Tibial artery (tissue), 4 donors: ENCODE data around the gene FARP1.

Experiments
- DNase-seq, 2 donors: peaks; one replicate each; pipeline ENCODE4 v3.0.0-alpha.2; 2019
- H3K27ac ChIP-seq, 2 donors: fragments of 200-600 bp; sonication (generic) in 1 of 2; 1 replicate in 1 of 2; 2 replicates in 1 of 2; pipeline ENCODE4 v1.5.1; 2018 to 2019; ENCODE audit warnings: mild to moderate bottlenecking in 1 of 2
- H3K27me3 ChIP-seq, 2 donors: fragments of 200-600 bp; sonication (generic) in 1 of 2; one replicate each; pipeline versions ENCODE4 v1.5.1 to v1.6.0; 2016 to 2019
- H3K36me3 ChIP-seq, 3 donors: fragments of 200-600 bp; sonication (generic) in 2 of 3; one replicate each; pipeline ENCODE4 v1.5.1; 2016 to 2019; ENCODE audit warnings: mild to moderate bottlenecking in 2 of 3
- H3K4me1 ChIP-seq, 4 donors: fragments of 200-600 bp; sonication (generic) in 2 of 4; 1 replicate in 3 of 4; 2 replicates in 1 of 4; pipeline ENCODE4 v1.5.1; 2016 to 2019
- H3K4me3 ChIP-seq, 2 donors: fragments of 200-600 bp; sonication (generic) in 1 of 2; 1 replicate in 1 of 2; 2 replicates in 1 of 2; pipeline ENCODE4 v1.5.1; 2018 to 2019; ENCODE audit warnings: mild to moderate bottlenecking in 2 of 2
- H3K9me3 ChIP-seq, 3 donors: fragments of 200-600 bp; sonication (generic) in 1 of 3; one replicate each; pipeline ENCODE4 v1.5.1; 2016 to 2019
- intact Hi-C: fragments of 100-400 bp; cut with DNase I; formaldehyde crosslinking; loops from one replicate; pipeline ENCODE4 v1.15.0; 2023; ENCODE audit warnings: low total_unique reads
- TF ChIP-seq, protein P1 (sequence below), 2 experiments: fragments of 200-600 bp in 1 of 2; fragments of 450-650 bp in 1 of 2; IDR thresholded peaks; one replicate each; pipeline ENCODE4 v1.5.1; 2017 to 2019; ENCODE audit warnings: antibody characterized with exemption in 2 of 2, mild to moderate bottlenecking in 1 of 2, moderate library complexity in 1 of 2

The FARP1 gene

DNA sequence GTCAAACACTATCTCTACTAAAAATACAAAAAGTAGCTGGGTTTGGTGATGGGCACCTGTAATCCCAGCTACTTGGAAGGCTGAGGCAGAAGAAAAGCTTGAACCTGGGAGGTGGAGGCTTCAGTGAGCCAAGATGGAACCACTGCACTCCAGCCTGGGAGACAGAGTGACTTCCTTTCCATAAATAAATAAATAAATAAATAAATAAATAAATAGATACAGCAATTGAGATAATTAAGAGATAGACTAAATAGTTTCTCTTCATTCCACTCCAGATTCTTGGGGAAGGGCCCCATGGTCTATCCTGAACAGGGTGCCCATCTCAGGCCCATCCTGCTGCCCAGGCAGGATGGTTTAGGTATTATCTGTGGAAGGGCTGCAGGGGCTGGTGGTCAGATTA, 24.0 kb upstream of the FARP1 start:
- no peak overlapping the region for H3K4me3 ChIP-seq
- H3K36me3 ChIP-seq: no peaks in the 10 kb centered on the region
- intact Hi-C loops: no loop called here
- H3K4me1 ChIP-seq: no peaks in the 10 kb centered on the region
- H3K27ac ChIP-seq: no peak overlapping the region
- H3K9me3 ChIP-seq: peaks cover 0 to 8% (median 0%) of the 10 kb centered on the region in 3 donors
- H3K27me3 ChIP-seq: no peaks in the 10 kb centered on the region
- no peak for DNase-seq
- TF ChIP-seq, protein P1, sequence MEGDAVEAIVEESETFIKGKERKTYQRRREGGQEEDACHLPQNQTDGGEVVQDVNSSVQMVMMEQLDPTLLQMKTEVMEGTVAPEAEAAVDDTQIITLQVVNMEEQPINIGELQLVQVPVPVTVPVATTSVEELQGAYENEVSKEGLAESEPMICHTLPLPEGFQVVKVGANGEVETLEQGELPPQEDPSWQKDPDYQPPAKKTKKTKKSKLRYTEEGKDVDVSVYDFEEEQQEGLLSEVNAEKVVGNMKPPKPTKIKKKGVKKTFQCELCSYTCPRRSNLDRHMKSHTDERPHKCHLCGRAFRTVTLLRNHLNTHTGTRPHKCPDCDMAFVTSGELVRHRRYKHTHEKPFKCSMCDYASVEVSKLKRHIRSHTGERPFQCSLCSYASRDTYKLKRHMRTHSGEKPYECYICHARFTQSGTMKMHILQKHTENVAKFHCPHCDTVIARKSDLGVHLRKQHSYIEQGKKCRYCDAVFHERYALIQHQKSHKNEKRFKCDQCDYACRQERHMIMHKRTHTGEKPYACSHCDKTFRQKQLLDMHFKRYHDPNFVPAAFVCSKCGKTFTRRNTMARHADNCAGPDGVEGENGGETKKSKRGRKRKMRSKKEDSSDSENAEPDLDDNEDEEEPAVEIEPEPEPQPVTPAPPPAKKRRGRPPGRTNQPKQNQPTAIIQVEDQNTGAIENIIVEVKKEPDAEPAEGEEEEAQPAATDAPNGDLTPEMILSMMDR (IDR thresholded peaks at IDR 0.05): no peak

- DNase-seq: no peak
- H3K9me3 ChIP-seq: peaks cover 0 to 8% (median 0%) of the 10 kb centered on the region in 3 donors
- H3K27ac ChIP-seq: no peak overlapping the region
- intact Hi-C loops: no loop called here
- no peaks in the 10 kb centered on the region for H3K4me1 ChIP-seq
- H3K4me3 ChIP-seq: no peak overlapping the region
- H3K27me3 ChIP-seq: no peaks in the 10 kb centered on the region
- TF ChIP-seq, protein P1 (IDR thresholded peaks at IDR 0.05): no peak
- H3K36me3 ChIP-seq: no peaks in the 10 kb centered on the region
Measured at GRCh38 chr13:98123176-98123575, 19.7 kb upstream of the FARP1 start.

GRCh38 chr13:98129059-98129746, 13.7 kb upstream of the FARP1 start:
- H3K27ac ChIP-seq: no peak overlapping the region
- no peak overlapping the region for H3K4me3 ChIP-seq
- no peaks in the 10 kb centered on the region for H3K9me3 ChIP-seq
- no peaks in the 10 kb centered on the region for H3K36me3 ChIP-seq
- no peaks in the 10 kb centered on the region for H3K4me1 ChIP-seq
- no peak for DNase-seq
- TF ChIP-seq, protein P1 (IDR thresholded peaks at IDR 0.05): no peak
- intact Hi-C loops: no loop called here
- no peaks in the 10 kb centered on the region for H3K27me3 ChIP-seq

DNA sequence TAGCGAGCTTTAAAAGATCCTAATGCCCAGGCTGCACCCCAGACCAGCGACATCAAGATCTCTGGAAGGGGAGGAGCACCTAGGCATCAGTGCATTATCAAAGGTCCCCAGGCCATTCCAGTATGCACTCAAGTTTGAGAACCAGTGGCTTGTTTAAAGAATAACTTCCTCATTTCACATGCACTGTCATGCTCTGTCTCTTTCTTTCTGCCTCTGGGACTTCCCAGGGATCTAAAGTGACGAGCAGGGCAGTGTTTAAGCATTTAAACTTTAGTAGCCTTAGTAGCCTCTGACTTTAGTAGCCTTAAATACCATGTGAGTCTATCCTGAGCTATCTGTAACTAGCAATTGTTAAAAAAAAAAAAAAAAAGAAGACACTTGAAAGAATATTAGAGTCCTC, 8.9 kb upstream of the FARP1 start:
- TF ChIP-seq, protein P1 (IDR thresholded peaks at IDR 0.05): no peak
- H3K4me3 ChIP-seq: no peak overlapping the region
- H3K27ac ChIP-seq: no peak overlapping the region
- H3K9me3 ChIP-seq: no peaks in the 10 kb centered on the region
- no peaks in the 10 kb centered on the region for H3K36me3 ChIP-seq
- intact Hi-C loops: loop anchor here (10.0 kb wide), 1 partner anchor 521 kb away; no protein-coding TSS in a partner anchor
- DNase-seq: no peak
- no peaks in the 10 kb centered on the region for H3K27me3 ChIP-seq
- H3K4me1 ChIP-seq: no peaks in the 10 kb centered on the region

GRCh38 chr13:98134901-98135300, 8.0 kb upstream of the FARP1 start:
- Histone ChIP-seq H3K9me3 (no peaks in the 10 kb centered on the region), H3K27ac (no peak overlapping the region), H3K27me3 (no peaks in the 10 kb centered on the region), H3K36me3 (no peaks in the 10 kb centered on the region), H3K4me1 (no peaks in the 10 kb centered on the region), H3K4me3 (no peak overlapping the region)
- no peak for DNase-seq
- intact Hi-C loops: loop anchor here (10.0 kb wide), 1 partner anchor 520 kb away; no protein-coding TSS in a partner anchor
- TF ChIP-seq, protein P1 (IDR thresholded peaks at IDR 0.05): no peak
